ENCODE measurements around the gene ODR4.

Gene ODR4

DNA sequence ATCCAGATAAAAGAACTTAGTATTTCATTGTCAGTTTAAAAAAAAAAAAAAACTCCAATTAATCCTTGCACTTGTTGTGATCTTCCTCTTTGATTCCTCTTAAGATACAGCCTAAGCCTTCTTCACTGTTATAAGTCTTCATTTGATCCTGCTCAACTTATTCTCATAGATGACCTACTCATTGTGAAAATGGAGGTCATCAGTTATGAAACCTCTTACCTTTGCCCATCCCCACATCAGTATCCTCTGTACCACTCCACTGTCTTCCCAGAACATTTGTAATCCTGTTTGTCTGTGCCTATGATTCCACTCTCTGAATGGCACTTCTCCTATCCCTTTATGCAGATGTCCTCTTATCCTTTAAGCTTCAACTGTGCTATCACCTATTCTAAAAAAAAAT lies 28.0 kb downstream of the ODR4 start:
- no peaks in the 10 kb centered on the region for H3K4me1 ChIP-seq (ENCODE audit: insufficient read depth, low read length)
- no peak overlapping the region for H3K9ac ChIP-seq (ENCODE audit: low read depth, low read length)
- no peaks in the 10 kb centered on the region for H3K9me3 ChIP-seq (ENCODE audit: control insufficient read depth, insufficient read depth, low read length)
- H3K36me3 ChIP-seq (ENCODE audit: insufficient read depth, low read length) = peaks cover 4% of the 10 kb centered on the region; the same call in 1 of the 2 replicates

DNA sequence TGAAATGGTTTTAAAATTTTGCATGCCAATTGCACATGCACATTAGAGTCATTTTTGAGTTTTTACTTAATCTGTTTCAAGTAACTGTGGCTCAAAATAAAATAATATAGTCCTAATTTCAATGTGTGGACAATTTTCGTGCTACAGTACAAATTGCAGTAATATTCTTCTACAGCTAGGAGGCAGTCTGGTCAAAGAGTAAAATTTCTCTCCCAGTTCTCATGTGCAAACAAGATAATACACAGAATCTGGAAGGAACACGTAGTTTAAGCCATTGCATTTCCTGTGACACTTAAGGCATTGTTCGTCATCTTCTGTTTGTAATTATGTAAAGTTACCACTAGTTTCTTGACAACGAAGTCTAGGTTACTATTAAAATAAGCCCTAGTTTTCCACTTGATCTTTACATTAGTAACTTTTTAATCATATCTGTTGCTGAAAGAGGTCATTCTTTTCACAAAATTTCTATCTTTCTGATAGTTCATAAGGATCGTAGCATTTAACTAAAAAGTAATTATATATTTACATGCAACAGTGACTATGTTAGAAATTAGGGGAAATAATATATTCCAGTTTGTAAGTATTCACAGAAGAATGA lies 28.9 kb downstream of the ODR4 start:
- peaks cover 3% of the 10 kb centered on the region for H3K36me3 ChIP-seq (ENCODE audit: insufficient read depth, low read length)
- no peaks in the 10 kb centered on the region for H3K9me3 ChIP-seq (ENCODE audit: control insufficient read depth, insufficient read depth, low read length)
- H3K4me1 ChIP-seq (ENCODE audit: insufficient read depth, low read length) = no peaks in the 10 kb centered on the region
- H3K9ac ChIP-seq (ENCODE audit: low read depth, low read length) = no peak overlapping the region

- peaks cover 3% of the 10 kb centered on the region; the same call in 1 of the 2 replicates for H3K36me3 ChIP-seq (ENCODE audit: insufficient read depth, low read length)
- no peak overlapping the region for H3K9ac ChIP-seq (ENCODE audit: low read depth, low read length)
- H3K9me3 ChIP-seq (ENCODE audit: control insufficient read depth, insufficient read depth, low read length) = no peaks in the 10 kb centered on the region
- H3K4me1 ChIP-seq (ENCODE audit: insufficient read depth, low read length) = no peaks in the 10 kb centered on the region
Observed at GRCh38 chr1:186409091-186409490, 33.5 kb downstream of the ODR4 start.

- Histone ChIP-seq H3K4me1 (ENCODE audit: insufficient read depth, low read length) (no peaks in the 10 kb centered on the region), H3K9ac (ENCODE audit: low read depth, low read length) (no peak overlapping the region), H3K9me3 (ENCODE audit: control insufficient read depth, insufficient read depth, low read length) (no peaks in the 10 kb centered on the region), H3K36me3 (ENCODE audit: insufficient read depth, low read length) (peaks cover 3% of the 10 kb centered on the region; the same call in 1 of the 2 replicates)
Observed at GRCh38 chr1:186413319-186413718, 37.7 kb downstream of the ODR4 start.

DNA sequence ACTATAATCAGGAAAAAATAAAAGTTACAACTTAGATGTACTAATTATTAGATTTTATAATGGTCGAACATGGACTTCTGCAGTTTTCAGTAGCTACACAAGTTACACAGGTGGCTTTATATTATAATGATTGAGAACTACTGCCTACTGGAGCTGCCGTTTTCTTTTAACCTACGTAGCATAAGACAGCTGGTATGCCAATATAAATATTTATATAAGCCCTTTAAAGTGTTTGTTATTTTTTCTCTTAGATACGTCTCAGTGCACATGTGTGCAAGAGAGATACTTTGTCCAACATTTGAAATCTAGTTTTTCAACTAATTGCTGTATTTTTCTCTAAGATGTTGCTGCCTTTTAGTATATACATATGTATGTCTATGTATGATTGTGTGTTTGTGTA lies 42.9 kb downstream of the ODR4 start:
- H3K9ac ChIP-seq (ENCODE audit: low read depth, low read length) = no peak overlapping the region
- no peaks in the 10 kb centered on the region; the same call in 1 of the 2 replicates for H3K36me3 ChIP-seq (ENCODE audit: insufficient read depth, low read length)
- H3K4me1 ChIP-seq (ENCODE audit: insufficient read depth, low read length) = no peaks in the 10 kb centered on the region

GRCh38 chr1:186420311-186420710 lies 44.7 kb downstream of the ODR4 start:
- no peak overlapping the region for H3K9ac ChIP-seq (ENCODE audit: low read depth, low read length)
- H3K9me3 ChIP-seq (ENCODE audit: control insufficient read depth, insufficient read depth, low read length) = no peaks in the 10 kb centered on the region
- H3K4me1 ChIP-seq (ENCODE audit: insufficient read depth, low read length) = no peaks in the 10 kb centered on the region
- no peaks in the 10 kb centered on the region; the same call in 1 of the 2 replicates for H3K36me3 ChIP-seq (ENCODE audit: insufficient read depth, low read length)

More for the DNA sequence above, 42.9 kb downstream of the ODR4 start:
- H3K9me3 ChIP-seq (ENCODE audit: control insufficient read depth, insufficient read depth, low read length) = no peaks in the 10 kb centered on the region

DNA sequence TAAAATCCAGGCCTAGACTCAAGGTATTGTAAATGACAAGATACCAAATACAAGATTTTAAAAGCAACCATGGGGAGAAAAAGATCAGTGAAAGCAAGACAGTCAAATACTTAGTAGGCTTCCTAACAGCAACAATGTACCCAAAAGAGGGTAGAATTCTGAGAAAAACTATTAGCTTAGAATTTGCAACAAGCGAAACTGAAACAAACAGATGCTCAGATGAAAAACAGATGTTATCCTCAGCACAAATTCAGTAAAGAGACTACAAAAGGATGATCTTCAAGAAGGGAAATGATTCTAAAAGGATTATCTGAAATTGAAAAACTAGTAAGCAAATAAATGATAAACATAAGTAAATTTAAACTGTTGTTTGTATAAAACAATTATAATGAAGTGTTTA lies 45.3 kb downstream of the ODR4 start:
- H3K9me3 ChIP-seq (ENCODE audit: control insufficient read depth, insufficient read depth, low read length) = no peaks in the 10 kb centered on the region
- H3K36me3 ChIP-seq (ENCODE audit: insufficient read depth, low read length) = no peaks in the 10 kb centered on the region; the same call in 1 of the 2 replicates

DNA sequence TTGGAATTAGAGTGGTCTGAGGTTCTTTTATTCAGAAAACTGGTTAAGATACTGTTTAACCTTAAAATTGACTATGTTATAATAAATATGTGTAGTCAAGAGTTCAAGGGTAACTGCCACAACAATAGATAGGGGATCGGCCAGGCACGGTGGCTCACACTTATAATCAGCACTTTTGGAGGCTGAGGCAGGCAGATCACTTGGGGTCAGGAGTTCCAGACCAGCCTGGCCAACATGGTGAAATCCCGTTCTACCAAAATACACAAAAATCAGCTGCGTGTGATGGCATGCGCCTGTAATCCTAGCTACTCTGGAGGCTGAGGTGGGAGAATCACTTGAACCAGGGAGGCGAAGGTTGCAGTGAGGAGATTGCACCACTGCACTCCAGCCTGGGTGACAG lies 45.8 kb downstream of the ODR4 start:
- H3K36me3 ChIP-seq (ENCODE audit: insufficient read depth, low read length) = no peaks in the 10 kb centered on the region; the same call in 1 of the 2 replicates
- H3K9ac ChIP-seq (ENCODE audit: low read depth, low read length) = no peak overlapping the region
- no peaks in the 10 kb centered on the region for H3K4me1 ChIP-seq (ENCODE audit: insufficient read depth, low read length)
- no peaks in the 10 kb centered on the region for H3K9me3 ChIP-seq (ENCODE audit: control insufficient read depth, insufficient read depth, low read length)

More for the DNA sequence above, 45.3 kb downstream of the ODR4 start:
- Histone ChIP-seq H3K4me1 (ENCODE audit: insufficient read depth, low read length) (no peaks in the 10 kb centered on the region), H3K9ac (ENCODE audit: low read depth, low read length) (no peak overlapping the region)

- Histone ChIP-seq H3K9me3 (ENCODE audit: control insufficient read depth, insufficient read depth, low read length) (no peaks in the 10 kb centered on the region), H3K36me3 (ENCODE audit: insufficient read depth, low read length) (no peaks in the 10 kb centered on the region), H3K4me1 (ENCODE audit: insufficient read depth, low read length) (no peaks in the 10 kb centered on the region), H3K9ac (ENCODE audit: low read depth, low read length) (no peak overlapping the region)
Observed at GRCh38 chr1:186424539-186424938, 48.9 kb downstream of the ODR4 start.

GRCh38 chr1:186426118-186426517 lies 50.5 kb downstream of the ODR4 start:
- Histone ChIP-seq H3K36me3 (ENCODE audit: insufficient read depth, low read length) (no peaks in the 10 kb centered on the region), H3K4me1 (ENCODE audit: insufficient read depth, low read length) (no peaks in the 10 kb centered on the region), H3K9ac (ENCODE audit: low read depth, low read length) (no peak overlapping the region), H3K9me3 (ENCODE audit: control insufficient read depth, insufficient read depth, low read length) (no peaks in the 10 kb centered on the region)

- Histone ChIP-seq H3K4me1 (ENCODE audit: insufficient read depth, low read length) (no peaks in the 10 kb centered on the region), H3K9me3 (ENCODE audit: control insufficient read depth, insufficient read depth, low read length) (no peaks in the 10 kb centered on the region), H3K36me3 (ENCODE audit: insufficient read depth, low read length) (no peaks in the 10 kb centered on the region), H3K9ac (ENCODE audit: low read depth, low read length) (no peak overlapping the region)
Observed at GRCh38 chr1:186429017-186429416, 53.4 kb downstream of the ODR4 start.

GRCh38 chr1:186435336-186435735 lies 59.7 kb downstream of the ODR4 start:
- no peak overlapping the region for H3K9ac ChIP-seq (ENCODE audit: low read depth, low read length)
- no peaks in the 10 kb centered on the region for H3K36me3 ChIP-seq (ENCODE audit: insufficient read depth, low read length)
- H3K4me1 ChIP-seq (ENCODE audit: insufficient read depth, low read length) = no peaks in the 10 kb centered on the region
- H3K9me3 ChIP-seq (ENCODE audit: control insufficient read depth, insufficient read depth, low read length) = no peaks in the 10 kb centered on the region

- Histone ChIP-seq H3K36me3 (ENCODE audit: insufficient read depth, low read length) (no peaks in the 10 kb centered on the region), H3K9me3 (ENCODE audit: control insufficient read depth, insufficient read depth, low read length) (no peaks in the 10 kb centered on the region), H3K4me1 (ENCODE audit: insufficient read depth, low read length) (no peaks in the 10 kb centered on the region), H3K9ac (ENCODE audit: low read depth, low read length) (no peak overlapping the region)
Observed at GRCh38 chr1:186438567-186438966, 62.9 kb downstream of the ODR4 start.

- Histone ChIP-seq H3K9ac (ENCODE audit: low read depth, low read length) (no peak overlapping the region), H3K9me3 (ENCODE audit: control insufficient read depth, insufficient read depth, low read length) (no peaks in the 10 kb centered on the region), H3K36me3 (ENCODE audit: insufficient read depth, low read length) (no peaks in the 10 kb centered on the region), H3K4me1 (ENCODE audit: insufficient read depth, low read length) (no peaks in the 10 kb centered on the region)
Observed at GRCh38 chr1:186440584-186440983, 64.9 kb downstream of the ODR4 start.

- Histone ChIP-seq H3K9ac (ENCODE audit: low read depth, low read length) (no peak overlapping the region), H3K4me1 (ENCODE audit: insufficient read depth, low read length) (no peaks in the 10 kb centered on the region), H3K9me3 (ENCODE audit: control insufficient read depth, insufficient read depth, low read length) (no peaks in the 10 kb centered on the region)
Observed at GRCh38 chr1:186442651-186443375, 67.2 kb downstream of the ODR4 start.

More at GRCh38 chr1:186442651-186443375, 67.2 kb downstream of the ODR4 start:
- no peaks in the 10 kb centered on the region for H3K36me3 ChIP-seq (ENCODE audit: insufficient read depth, low read length)

Measured in ES-I3 (cell line).